Activated B cell treated with CpG ODN at 0.5 μM for 24 hours (primary cell): ENCODE measurements around the gene RASSF8. TPM values are rescaled to one million over a fixed set of nuclear protein-coding genes. Genes with fewer than 3 reads are reported as not detected.

Experiments used
- ATAC-seq: fragments of 200-7000 bp; cut with Tn5 transposase; one replicate; pipeline ENCODE4 v1.10.0; 2021; ENCODE audit warnings: low read depth, mild to moderate bottlenecking, moderate library complexity
- CTCF ChIA-PET: fragments of 350-600 bp; sonication (Branson Sonifier 250); formaldehyde crosslinking; loops from one replicate; lab custom pipeline; 2021; ENCODE audit warnings: antibody characterized with exemption; lab: Charles Lee
- POLR2A ChIA-PET: fragments of 350-600 bp; sonication (Branson Sonifier 250); formaldehyde crosslinking; loops from one replicate; lab custom pipeline; 2021; ENCODE audit warnings: antibody characterized with exemption; lab: Charles Lee
- DNase-seq: peaks from one replicate; pipeline ENCODE4 v3.0.0; 2022
- H3K27ac Mint-ChIP-seq: one replicate; pipeline ENCODE4 v1.8.0; 2020; ENCODE audit warnings: mixed read lengths
- H3K27me3 Mint-ChIP-seq: one replicate; pipeline ENCODE4 v1.8.0; 2021; ENCODE audit warnings: mixed read lengths
- H3K36me3 Mint-ChIP-seq: one replicate; pipeline ENCODE4 v1.8.0; 2021; ENCODE audit warnings: low read depth, mixed read lengths
- H3K4me1 Mint-ChIP-seq: one replicate; pipeline ENCODE4 v1.8.0; 2021; ENCODE audit warnings: mixed read lengths
- H3K4me3 Mint-ChIP-seq: one replicate; pipeline ENCODE4 v1.8.0; 2020; ENCODE audit warnings: mild to moderate bottlenecking, mixed read lengths
- H3K9me3 Mint-ChIP-seq: one replicate; pipeline ENCODE4 v1.8.0; 2020; ENCODE audit warnings: mixed read lengths
- intact Hi-C: fragments of 100-400 bp; cut with micrococcal nuclease; formaldehyde crosslinking; loops from one replicate; pipeline ENCODE4 v1.15.1; 2024
- total RNA-seq: library from RNA; stranded (reverse); gene quantifications from 2 replicates; pipeline ENCODE4 v1.2.3, GENCODE V29; 2022
- TF ChIP-seq, protein P1 (sequence below): fragments of 200-600 bp; IDR thresholded peaks from one replicate; pipeline ENCODE4 v1.8.0; 2022; ENCODE audit warnings: antibody characterized with exemption, mild to moderate bottlenecking

RASSF8 gene
- total RNA-seq, 1 donor from 2014 or later, result 0.58 TPM

- H3K4me3 Mint-ChIP-seq, result no peak overlapping the region
- ATAC-seq, result no peak
- ChIA-PET CTCF (no interaction called here), POLR2A (no interaction called here)
- no peak overlapping the region for H3K27ac Mint-ChIP-seq
- intact Hi-C loops, result no loop called here
- H3K4me1 Mint-ChIP-seq, result no peaks in the 10 kb centered on the region
- no peak for DNase-seq
- no peaks in the 10 kb centered on the region for H3K36me3 Mint-ChIP-seq
- TF ChIP-seq, protein P1, sequence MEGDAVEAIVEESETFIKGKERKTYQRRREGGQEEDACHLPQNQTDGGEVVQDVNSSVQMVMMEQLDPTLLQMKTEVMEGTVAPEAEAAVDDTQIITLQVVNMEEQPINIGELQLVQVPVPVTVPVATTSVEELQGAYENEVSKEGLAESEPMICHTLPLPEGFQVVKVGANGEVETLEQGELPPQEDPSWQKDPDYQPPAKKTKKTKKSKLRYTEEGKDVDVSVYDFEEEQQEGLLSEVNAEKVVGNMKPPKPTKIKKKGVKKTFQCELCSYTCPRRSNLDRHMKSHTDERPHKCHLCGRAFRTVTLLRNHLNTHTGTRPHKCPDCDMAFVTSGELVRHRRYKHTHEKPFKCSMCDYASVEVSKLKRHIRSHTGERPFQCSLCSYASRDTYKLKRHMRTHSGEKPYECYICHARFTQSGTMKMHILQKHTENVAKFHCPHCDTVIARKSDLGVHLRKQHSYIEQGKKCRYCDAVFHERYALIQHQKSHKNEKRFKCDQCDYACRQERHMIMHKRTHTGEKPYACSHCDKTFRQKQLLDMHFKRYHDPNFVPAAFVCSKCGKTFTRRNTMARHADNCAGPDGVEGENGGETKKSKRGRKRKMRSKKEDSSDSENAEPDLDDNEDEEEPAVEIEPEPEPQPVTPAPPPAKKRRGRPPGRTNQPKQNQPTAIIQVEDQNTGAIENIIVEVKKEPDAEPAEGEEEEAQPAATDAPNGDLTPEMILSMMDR, result no peak
- H3K9me3 Mint-ChIP-seq, result no peaks in the 10 kb centered on the region
- H3K27me3 Mint-ChIP-seq, result peaks cover 3% of the 10 kb centered on the region
Observed at GRCh38 chr12:26043135-26044006, 84.9 kb downstream of the RASSF8 start.

GRCh38 chr12:26044007-26044394, 85.5 kb downstream of the RASSF8 start:
- TF ChIP-seq, protein P1, result no peak
- H3K27ac Mint-ChIP-seq, result no peak overlapping the region
- intact Hi-C loops, result no loop called here
- H3K4me1 Mint-ChIP-seq, result no peaks in the 10 kb centered on the region
- no peaks in the 10 kb centered on the region for H3K36me3 Mint-ChIP-seq
- POLR2A ChIA-PET, result no interaction called here
- ATAC-seq (no peak), DNase-seq (no peak)
- CTCF ChIA-PET, result no interaction called here
- no peak overlapping the region for H3K4me3 Mint-ChIP-seq
- H3K27me3 Mint-ChIP-seq, result peaks cover 3% of the 10 kb centered on the region
- H3K9me3 Mint-ChIP-seq, result no peaks in the 10 kb centered on the region

DNA sequence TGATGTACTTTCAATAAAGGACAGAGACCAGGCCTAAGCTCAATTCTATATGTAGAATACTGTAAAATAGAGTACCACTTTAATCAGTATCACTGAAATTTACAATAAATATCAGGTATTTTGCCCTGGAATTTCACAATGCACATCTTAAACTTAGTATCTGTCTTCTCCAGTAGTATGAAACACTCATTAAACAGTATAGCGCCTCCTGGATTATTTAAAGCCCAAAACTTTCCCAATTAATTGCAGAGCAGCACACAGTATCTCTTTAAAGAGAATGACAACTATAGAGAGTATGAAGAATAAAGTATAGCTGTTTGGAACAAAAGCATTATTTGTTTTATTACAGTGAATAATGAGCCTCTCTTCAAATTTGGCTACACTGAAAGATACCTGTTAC, 86.1 kb downstream of the RASSF8 start:
- ChIA-PET CTCF (no interaction called here), POLR2A (no interaction called here)
- DNase-seq (no peak), ATAC-seq (no peak)
- H3K36me3 Mint-ChIP-seq, result no peaks in the 10 kb centered on the region
- TF ChIP-seq, protein P1, result no peak
- no peaks in the 10 kb centered on the region for H3K9me3 Mint-ChIP-seq
- H3K27ac Mint-ChIP-seq, result no peak overlapping the region
- no peaks in the 10 kb centered on the region for H3K4me1 Mint-ChIP-seq
- no peak overlapping the region for H3K4me3 Mint-ChIP-seq
- intact Hi-C loops, result no loop called here
- peaks cover 3% of the 10 kb centered on the region for H3K27me3 Mint-ChIP-seq

GRCh38 chr12:26046203-26046602, 87.7 kb downstream of the RASSF8 start:
- no peak for ATAC-seq
- Mint-ChIP-seq H3K27me3 (peaks cover 3% of the 10 kb centered on the region), H3K27ac (no peak overlapping the region), H3K36me3 (no peaks in the 10 kb centered on the region), H3K9me3 (no peaks in the 10 kb centered on the region), H3K4me3 (no peak overlapping the region), H3K4me1 (no peaks in the 10 kb centered on the region)
- no peak for DNase-seq
- intact Hi-C loops, result no loop called here
- ChIA-PET POLR2A (no interaction called here), CTCF (no interaction called here)
- TF ChIP-seq, protein P1, result no peak

DNA sequence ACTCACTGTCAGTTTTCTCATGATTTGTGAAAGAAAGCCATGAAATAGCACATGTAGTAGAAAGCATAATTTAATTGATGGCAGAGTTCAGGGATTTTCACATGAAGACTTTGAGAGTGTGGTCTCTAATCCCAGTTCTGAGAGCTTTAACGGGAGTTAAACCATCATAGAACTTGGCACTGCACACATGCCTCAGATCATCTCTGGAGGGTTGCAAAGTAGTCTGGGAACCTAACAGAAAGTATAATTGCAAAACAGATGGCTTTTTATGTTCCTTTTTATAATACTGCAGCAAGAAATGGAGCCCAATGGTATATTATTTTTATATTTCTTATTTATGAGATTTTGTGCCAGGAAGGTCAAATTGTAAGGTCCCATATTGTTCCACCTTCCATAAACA, 88.4 kb downstream of the RASSF8 start:
- Mint-ChIP-seq H3K4me1 (no peaks in the 10 kb centered on the region), H3K4me3 (no peak overlapping the region), H3K9me3 (no peaks in the 10 kb centered on the region), H3K27me3 (peaks cover 3% of the 10 kb centered on the region), H3K36me3 (no peaks in the 10 kb centered on the region), H3K27ac (no peak overlapping the region)
- intact Hi-C loops, result no loop called here
- no peak for DNase-seq
- no peak for ATAC-seq
- TF ChIP-seq, protein P1, result no peak
- POLR2A ChIA-PET, result no interaction called here
- CTCF ChIA-PET, result no interaction called here
